Measurements from ENCODE around the gene SDR42E1.
"Not testable (repeated sequence)": the region's sequence is repeated elsewhere in the genome, so short reads cannot be mapped to it uniquely, and the experiment has no call there.

The SDR42E1 gene

DNA sequence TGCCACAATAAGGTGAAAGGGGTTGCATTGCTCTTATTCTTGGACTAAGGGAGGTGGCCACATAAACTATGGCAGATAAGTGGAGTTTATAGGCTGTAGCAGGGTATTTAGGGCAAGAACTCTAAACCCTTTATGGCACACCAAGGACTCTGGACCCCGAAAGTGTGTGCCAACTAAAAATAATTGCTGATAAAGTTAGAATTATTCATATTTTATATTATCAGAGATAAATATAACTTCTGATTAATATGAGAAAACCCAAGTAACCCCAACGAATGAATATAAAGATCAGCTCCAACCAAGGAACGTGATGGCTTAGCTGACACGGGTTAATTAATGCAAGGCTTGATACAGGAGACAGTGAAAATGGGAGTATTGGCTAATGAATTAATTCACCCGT is 8.8 kb upstream of the SDR42E1 start:
- H3K9me3 ChIP-seq (ENCODE audit: control insufficient read depth, insufficient read depth, low read length): no peaks in the 10 kb centered on the region
- no CpG with 5 or more reads among the region's 5 CpGs for WGBS (ENCODE audit: insufficient coverage, insufficient read length)
- DNase-seq (ENCODE audit: low read depth, low spot score): no peak

DNA sequence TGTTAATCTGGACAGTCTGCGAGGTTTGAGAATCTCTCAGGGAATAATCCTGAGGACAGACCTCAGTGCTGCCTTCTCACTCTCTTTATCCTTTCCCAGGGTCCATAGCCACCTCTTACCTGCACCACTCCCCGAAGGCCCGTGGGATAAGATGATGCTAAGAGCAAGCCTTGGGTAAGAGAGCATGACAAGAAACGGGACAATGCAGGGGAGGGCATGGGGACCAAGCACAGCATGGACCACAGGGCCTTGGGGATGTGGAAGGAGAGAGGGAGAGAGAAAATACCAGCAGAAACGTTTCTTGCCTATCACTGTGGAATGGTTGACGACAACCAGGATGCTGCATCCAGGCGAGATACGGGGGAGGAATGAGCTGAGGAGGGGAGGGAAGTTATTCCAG is 8.3 kb upstream of the SDR42E1 start:
- no peaks in the 10 kb centered on the region for H3K27me3 ChIP-seq (ENCODE audit: control insufficient read depth, insufficient read depth, low read length)
- WGBS (ENCODE audit: insufficient coverage, insufficient read length): no CpG with 5 or more reads among the region's 8 CpGs
- H3K27ac ChIP-seq (ENCODE audit: low read length): no peak overlapping the region
- no peaks in the 10 kb centered on the region for H3K4me1 ChIP-seq (ENCODE audit: control insufficient read depth, insufficient read depth, low read length)
- no peaks in the 10 kb centered on the region for H3K9me3 ChIP-seq (ENCODE audit: control insufficient read depth, insufficient read depth, low read length)
- no peaks in the 10 kb centered on the region for H3K36me3 ChIP-seq (ENCODE audit: control insufficient read depth, insufficient read depth, low read length)
- no peak overlapping the region for H3K4me3 ChIP-seq (ENCODE audit: low read length)
- no peak for DNase-seq (ENCODE audit: low read depth, low spot score)

More for the DNA sequence above, 8.8 kb upstream of the SDR42E1 start:
- Histone ChIP-seq H3K36me3 (ENCODE audit: control insufficient read depth, insufficient read depth, low read length) (no peaks in the 10 kb centered on the region), H3K27me3 (ENCODE audit: control insufficient read depth, insufficient read depth, low read length) (no peaks in the 10 kb centered on the region), H3K4me3 (ENCODE audit: low read length) (no peak overlapping the region), H3K27ac (ENCODE audit: low read length) (no peak overlapping the region), H3K4me1 (ENCODE audit: control insufficient read depth, insufficient read depth, low read length) (no peaks in the 10 kb centered on the region)

DNA sequence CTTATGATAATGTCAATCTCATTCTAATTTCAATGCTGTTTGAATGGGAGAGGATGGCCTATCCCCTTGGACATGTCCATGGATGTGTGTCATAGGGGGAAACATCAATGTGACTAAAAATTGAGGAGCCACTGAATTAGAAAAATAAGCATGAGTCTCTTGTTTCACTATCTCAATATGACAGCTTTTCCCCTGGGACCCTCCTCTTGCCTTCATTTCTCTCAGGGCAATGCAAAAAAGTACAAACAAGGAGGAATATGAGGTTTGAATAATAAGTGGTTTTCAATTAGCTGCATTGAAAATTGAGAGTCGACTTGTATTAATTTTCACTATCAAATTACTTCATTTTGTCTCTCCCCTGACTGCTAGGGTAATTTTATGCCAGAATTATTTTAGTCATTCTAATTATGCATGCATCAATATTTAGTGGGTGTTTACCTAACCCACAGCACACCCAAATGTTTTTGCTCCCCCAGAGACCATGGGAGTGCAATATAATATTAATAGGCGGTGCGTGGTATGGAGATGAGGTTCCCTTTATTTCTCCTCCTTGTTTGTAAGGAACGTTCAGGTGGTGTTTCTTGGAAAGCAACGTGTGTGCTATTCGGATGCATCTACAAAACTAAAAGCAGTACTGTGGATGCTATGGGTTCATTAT is 6.8 kb upstream of the SDR42E1 start:
- H3K9me3 ChIP-seq (ENCODE audit: control insufficient read depth, insufficient read depth, low read length): no peaks in the 10 kb centered on the region
- H3K27ac ChIP-seq (ENCODE audit: low read length): no peak overlapping the region
- H3K4me1 ChIP-seq (ENCODE audit: control insufficient read depth, insufficient read depth, low read length): no peaks in the 10 kb centered on the region
- no peaks in the 10 kb centered on the region for H3K27me3 ChIP-seq (ENCODE audit: control insufficient read depth, insufficient read depth, low read length)
- H3K4me3 ChIP-seq (ENCODE audit: low read length): no peak overlapping the region
- no peak for DNase-seq (ENCODE audit: low read depth, low spot score)
- no CpG with 5 or more reads among the region's 6 CpGs for WGBS (ENCODE audit: insufficient coverage, insufficient read length)
- no peaks in the 10 kb centered on the region for H3K36me3 ChIP-seq (ENCODE audit: control insufficient read depth, insufficient read depth, low read length)

DNA sequence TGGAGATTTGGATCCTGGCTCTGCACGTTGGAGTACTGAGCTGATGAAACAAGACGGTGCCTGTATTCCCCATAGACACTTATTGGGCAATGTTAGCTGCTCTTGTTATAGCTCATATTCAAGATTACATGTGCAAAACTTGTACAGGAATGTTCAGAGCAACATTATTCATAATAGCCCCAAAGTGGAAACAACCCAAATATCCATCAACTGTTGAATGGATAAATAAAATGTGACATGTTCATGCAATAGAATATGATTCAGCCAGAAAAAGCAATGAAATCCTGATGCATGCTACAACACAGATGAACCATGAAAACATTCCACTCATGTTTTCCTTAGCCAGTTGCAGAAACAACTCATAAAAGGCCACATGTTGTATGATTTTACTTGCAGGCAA is 5.7 kb upstream of the SDR42E1 start:
- no peak for DNase-seq (ENCODE audit: low read depth, low spot score)
- no peak overlapping the region for H3K27ac ChIP-seq (ENCODE audit: low read length)
- no peaks in the 10 kb centered on the region for H3K9me3 ChIP-seq (ENCODE audit: control insufficient read depth, insufficient read depth, low read length)
- WGBS (ENCODE audit: insufficient coverage, insufficient read length): no CpG with 5 or more reads among the region's 2 CpGs
- no peaks in the 10 kb centered on the region for H3K36me3 ChIP-seq (ENCODE audit: control insufficient read depth, insufficient read depth, low read length)
- no peaks in the 10 kb centered on the region for H3K4me1 ChIP-seq (ENCODE audit: control insufficient read depth, insufficient read depth, low read length)
- no peaks in the 10 kb centered on the region for H3K27me3 ChIP-seq (ENCODE audit: control insufficient read depth, insufficient read depth, low read length)
- no peak overlapping the region for H3K4me3 ChIP-seq (ENCODE audit: low read length)

DNA sequence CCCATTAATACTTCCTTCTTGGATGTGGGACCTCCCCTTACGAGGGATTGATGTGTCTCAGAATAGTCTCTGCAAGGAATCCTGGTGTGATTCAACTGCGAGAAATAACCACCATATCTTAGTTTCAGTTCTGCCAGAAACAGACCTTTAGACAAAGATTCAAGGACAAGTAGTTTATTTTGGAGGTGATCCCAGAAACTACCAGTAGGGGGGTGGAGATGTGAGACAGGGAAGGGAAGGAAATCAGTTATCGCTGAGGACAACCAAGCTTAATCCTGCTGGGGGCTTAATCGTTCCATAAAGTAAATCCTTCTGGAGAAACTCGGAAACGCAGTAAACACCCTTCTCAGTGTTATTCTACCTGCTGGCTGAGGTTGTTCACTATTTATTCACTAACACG is 5.0 kb upstream of the SDR42E1 start:
- H3K9me3 ChIP-seq (ENCODE audit: control insufficient read depth, insufficient read depth, low read length): no peaks in the 10 kb centered on the region
- no CpG with 5 or more reads among the region's 7 CpGs for WGBS (ENCODE audit: insufficient coverage, insufficient read length)

DNA sequence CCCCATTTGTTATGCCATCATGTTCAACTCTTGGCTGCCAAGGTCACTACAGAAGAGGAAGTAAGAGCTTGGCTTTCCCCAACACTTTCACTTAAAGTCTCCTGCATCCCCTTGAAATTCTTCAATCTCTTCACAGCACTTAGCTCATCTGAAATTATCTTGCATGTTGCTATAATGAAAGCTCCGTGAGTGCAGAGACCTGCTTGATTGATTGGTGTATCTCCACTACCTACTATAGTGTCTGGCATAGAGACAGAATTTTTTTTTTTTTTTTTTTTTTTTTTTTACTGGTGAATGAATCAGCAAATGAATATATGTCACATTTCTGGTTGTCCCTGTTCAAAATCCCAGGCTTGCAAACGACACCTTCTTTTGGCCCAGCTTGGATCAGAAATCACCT is 1.9 kb upstream of the SDR42E1 start:
- no peak overlapping the region for H3K27ac ChIP-seq (ENCODE audit: low read length)
- no peaks in the 10 kb centered on the region; the same call in 1 of the 2 replicates for H3K9me3 ChIP-seq (ENCODE audit: control insufficient read depth, insufficient read depth, low read length)
- no peaks in the 10 kb centered on the region for H3K4me1 ChIP-seq (ENCODE audit: control insufficient read depth, insufficient read depth, low read length)
- H3K36me3 ChIP-seq (ENCODE audit: control insufficient read depth, insufficient read depth, low read length): no peaks in the 10 kb centered on the region
- no peaks in the 10 kb centered on the region for H3K27me3 ChIP-seq (ENCODE audit: control insufficient read depth, insufficient read depth, low read length)
- no peak overlapping the region for H3K4me3 ChIP-seq (ENCODE audit: low read length)
- WGBS (ENCODE audit: insufficient coverage, insufficient read length): no CpG with 5 or more reads among the region's 2 CpGs
- no peak for DNase-seq (ENCODE audit: low read depth, low spot score)

More for the DNA sequence above, 5.0 kb upstream of the SDR42E1 start:
- no peaks in the 10 kb centered on the region for H3K4me1 ChIP-seq (ENCODE audit: control insufficient read depth, insufficient read depth, low read length)
- no peak for DNase-seq (ENCODE audit: low read depth, low spot score)
- H3K27me3 ChIP-seq (ENCODE audit: control insufficient read depth, insufficient read depth, low read length): no peaks in the 10 kb centered on the region
- H3K36me3 ChIP-seq (ENCODE audit: control insufficient read depth, insufficient read depth, low read length): no peaks in the 10 kb centered on the region
- H3K4me3 ChIP-seq (ENCODE audit: low read length): no peak overlapping the region
- no peak overlapping the region for H3K27ac ChIP-seq (ENCODE audit: low read length)

DNA sequence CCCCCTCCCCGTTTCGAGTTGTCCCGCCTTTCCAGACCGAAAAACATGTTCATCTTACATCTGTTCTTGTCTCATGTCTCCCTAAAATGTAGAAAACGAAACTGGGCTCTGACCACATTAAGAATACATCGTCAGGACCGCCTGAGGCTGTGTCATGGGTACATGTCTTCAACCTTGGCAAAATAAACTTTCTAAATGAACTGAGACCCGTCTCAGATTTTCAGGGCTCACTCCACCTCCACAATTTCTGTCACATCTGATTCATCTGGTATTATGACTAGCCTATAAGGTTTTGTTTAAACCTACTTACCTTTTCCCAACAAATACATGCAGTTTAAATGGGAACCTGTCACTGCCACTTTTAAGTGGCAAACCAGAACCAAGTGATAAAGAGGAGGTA is 621 bp downstream of the SDR42E1 start:
- Histone ChIP-seq H3K9me3 (ENCODE audit: control insufficient read depth, insufficient read depth, low read length) (no peaks in the 10 kb centered on the region; the same call in 1 of the 2 replicates), H3K4me3 (ENCODE audit: low read length) (no peak overlapping the region), H3K36me3 (ENCODE audit: control insufficient read depth, insufficient read depth, low read length) (no peaks in the 10 kb centered on the region), H3K27me3 (ENCODE audit: control insufficient read depth, insufficient read depth, low read length) (no peaks in the 10 kb centered on the region), H3K27ac (ENCODE audit: low read length) (no peak overlapping the region), H3K4me1 (ENCODE audit: control insufficient read depth, insufficient read depth, low read length) (no peaks in the 10 kb centered on the region)
- no peak for DNase-seq (ENCODE audit: low read depth, low spot score)
- no CpG with 5 or more reads among the region's 8 CpGs for WGBS (ENCODE audit: insufficient coverage, insufficient read length)

DNA sequence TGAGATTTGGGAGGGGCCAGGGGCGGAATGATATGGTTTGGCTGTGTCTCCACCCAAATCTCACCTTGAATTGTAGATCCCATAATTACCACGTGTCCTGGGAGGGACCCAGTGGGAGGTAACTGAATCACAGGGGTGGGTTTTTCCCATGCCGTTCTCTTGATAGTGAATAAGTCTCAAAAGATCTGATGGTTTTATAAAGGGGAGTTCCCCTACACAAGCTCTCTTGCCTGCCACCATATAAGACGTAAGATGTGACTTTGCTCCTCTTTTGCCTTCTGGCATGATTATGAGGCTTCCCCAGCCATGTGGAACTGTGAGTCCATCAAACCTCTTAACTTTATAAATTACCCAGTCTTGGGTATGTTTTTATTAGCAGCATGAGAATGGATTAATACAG is 1.5 kb downstream of the SDR42E1 start:
- not testable (repeated sequence) for DNase-seq (ENCODE audit: low read depth, low spot score); H3K9me3 ChIP-seq (ENCODE audit: control insufficient read depth, insufficient read depth, low read length); H3K4me3 ChIP-seq (ENCODE audit: low read length); H3K27me3 ChIP-seq (ENCODE audit: control insufficient read depth, insufficient read depth, low read length); H3K4me1 ChIP-seq (ENCODE audit: control insufficient read depth, insufficient read depth, low read length); H3K36me3 ChIP-seq (ENCODE audit: control insufficient read depth, insufficient read depth, low read length); H3K27ac ChIP-seq (ENCODE audit: low read length)
- no CpG with 5 or more reads among the region's 4 CpGs for WGBS (ENCODE audit: insufficient coverage, insufficient read length)

DNA sequence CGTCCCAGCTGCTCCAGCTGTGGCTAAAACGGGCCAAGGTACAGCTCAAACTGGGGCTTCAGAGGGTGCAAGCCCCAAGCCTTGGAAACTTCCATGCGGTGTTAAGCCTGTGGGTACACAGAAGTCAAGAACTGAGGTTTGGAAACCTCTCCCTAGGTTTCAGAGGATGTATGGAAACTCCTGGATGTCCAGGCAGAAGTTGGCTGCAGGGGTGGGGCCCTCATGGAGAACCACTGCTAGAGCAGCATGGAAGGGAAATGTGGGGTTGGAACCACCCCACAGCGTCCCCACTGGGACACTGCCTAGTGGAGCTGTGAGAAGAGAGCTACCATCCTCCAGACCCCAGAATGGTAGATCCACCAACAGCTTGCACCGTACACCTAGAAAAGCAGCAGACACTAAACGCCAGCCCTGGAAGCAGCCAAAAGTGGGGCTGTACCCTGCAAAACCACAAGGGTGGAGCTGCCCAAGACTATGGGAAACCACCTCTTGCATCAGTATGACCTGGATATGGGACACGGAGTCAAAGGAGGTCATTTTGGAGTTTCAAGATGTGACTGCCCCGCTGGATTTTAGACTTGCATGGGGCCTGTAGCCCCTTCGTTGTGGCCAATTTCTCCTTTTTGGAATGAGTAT is 2.2 kb downstream of the SDR42E1 start:
- no peaks in the 10 kb centered on the region for H3K27me3 ChIP-seq (ENCODE audit: control insufficient read depth, insufficient read depth, low read length)
- H3K36me3 ChIP-seq (ENCODE audit: control insufficient read depth, insufficient read depth, low read length): no peaks in the 10 kb centered on the region
- DNase-seq (ENCODE audit: low read depth, low spot score): no peak
- H3K9me3 ChIP-seq (ENCODE audit: control insufficient read depth, insufficient read depth, low read length): no peaks in the 10 kb centered on the region; the same call in 1 of the 2 replicates
- H3K27ac ChIP-seq (ENCODE audit: low read length): no peak overlapping the region
- H3K4me3 ChIP-seq (ENCODE audit: low read length): no peak overlapping the region
- no peaks in the 10 kb centered on the region for H3K4me1 ChIP-seq (ENCODE audit: control insufficient read depth, insufficient read depth, low read length)
- no CpG with 5 or more reads among the region's 9 CpGs for WGBS (ENCODE audit: insufficient coverage, insufficient read length)

DNA sequence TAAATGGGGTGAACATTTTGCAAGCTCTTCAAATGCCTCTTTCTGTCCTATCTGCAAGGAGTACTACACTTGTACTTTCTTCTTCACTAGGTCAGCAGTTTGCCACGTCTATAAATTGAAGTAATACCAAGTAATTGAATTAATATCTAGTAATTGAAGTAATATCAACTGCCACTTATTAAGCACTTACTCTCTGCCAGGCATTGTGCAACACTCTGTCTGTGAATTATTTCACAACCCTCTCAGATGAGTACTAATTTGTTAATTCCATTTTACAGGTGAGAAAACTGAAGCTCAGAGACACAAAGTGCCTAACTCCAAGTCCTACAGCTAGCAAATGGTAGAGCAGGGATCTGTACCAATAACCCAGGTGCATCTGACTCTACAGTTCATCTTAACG is 4.1 kb downstream of the SDR42E1 start:
- no peaks in the 10 kb centered on the region for H3K36me3 ChIP-seq (ENCODE audit: control insufficient read depth, insufficient read depth, low read length)
- H3K4me1 ChIP-seq (ENCODE audit: control insufficient read depth, insufficient read depth, low read length): no peaks in the 10 kb centered on the region
- H3K9me3 ChIP-seq (ENCODE audit: control insufficient read depth, insufficient read depth, low read length): no peaks in the 10 kb centered on the region; the same call in 1 of the 2 replicates
- WGBS (ENCODE audit: insufficient coverage, insufficient read length): no CpG with 5 or more reads among the region's 2 CpGs
- no peak overlapping the region for H3K27ac ChIP-seq (ENCODE audit: low read length)
- no peak overlapping the region for H3K4me3 ChIP-seq (ENCODE audit: low read length)
- H3K27me3 ChIP-seq (ENCODE audit: control insufficient read depth, insufficient read depth, low read length): no peaks in the 10 kb centered on the region
- no peak for DNase-seq (ENCODE audit: low read depth, low spot score)

DNA sequence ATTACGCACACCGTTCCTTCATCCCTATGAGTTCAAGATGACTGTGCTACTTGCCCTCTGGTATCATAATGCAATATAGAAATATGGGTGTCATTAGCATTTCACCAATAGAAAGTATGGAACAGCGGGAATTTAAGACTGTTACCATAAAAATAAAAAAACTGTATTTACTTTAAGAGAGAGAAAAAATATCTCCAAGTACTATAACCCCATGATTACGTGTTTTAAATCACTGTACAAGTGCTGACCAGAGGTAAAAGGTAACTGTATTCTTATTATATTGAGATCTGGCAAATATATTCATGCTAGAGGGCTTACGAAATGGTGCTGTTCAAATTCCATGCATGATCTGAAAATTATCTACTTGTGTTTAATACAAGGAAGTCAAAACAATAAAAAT is 5.2 kb downstream of the SDR42E1 start:
- Histone ChIP-seq H3K27me3 (ENCODE audit: control insufficient read depth, insufficient read depth, low read length) (no peaks in the 10 kb centered on the region), H3K36me3 (ENCODE audit: control insufficient read depth, insufficient read depth, low read length) (no peaks in the 10 kb centered on the region), H3K27ac (ENCODE audit: low read length) (no peak overlapping the region), H3K4me1 (ENCODE audit: control insufficient read depth, insufficient read depth, low read length) (no peaks in the 10 kb centered on the region), H3K9me3 (ENCODE audit: control insufficient read depth, insufficient read depth, low read length) (no peaks in the 10 kb centered on the region; the same call in 1 of the 2 replicates), H3K4me3 (ENCODE audit: low read length) (no peak overlapping the region)
- WGBS (ENCODE audit: insufficient coverage, insufficient read length): no CpG with 5 or more reads among the region's 5 CpGs
- DNase-seq (ENCODE audit: low read depth, low spot score): no peak
